HepG2 (cell line): Measurements from ENCODE around the gene TSHZ2. TPM values are rescaled to one million over a fixed set of nuclear protein-coding genes. Genes with fewer than 3 reads are reported as not detected.

Experiments
- ATAC-seq: fragments of 200-7000 bp; cut with Tn5 transposase; 3 replicates; pipeline ENCODE4 v1.9.1; 2020; ENCODE audit warnings: mild to moderate bottlenecking, moderate library complexity
- BruUV-seq: library from RNA; stranded (reverse); fragments of 400-500 nt; replicated peaks from 2 replicates; lab custom pipeline; 2021; lab: Mats Ljungman, UMichigan
- CTCF ChIA-PET: fragments of 300-600 bp; formaldehyde crosslinking; extraction: SDS; loops from one replicate; lab custom pipeline; 2021; ENCODE audit warnings: low total read pairs, inconsistent platforms, low intra/inter-chr PET ratio; lab: Yijun Ruan, JAX
- POLR2A ChIA-PET: fragments of 350-600 bp; sonication (Branson Sonifier 250); formaldehyde crosslinking; loops from one replicate; lab custom pipeline; 2020; ENCODE audit warnings: antibody characterized with exemption, inconsistent platforms; lab: Yijun Ruan, JAX
- DNase-seq: peaks from one replicate; pipeline ENCODE4 v3.0.0-alpha.2; 2015; ENCODE audit warnings: low spot score
- FAIRE-seq: peaks from 3 replicates; lab custom pipeline; 2011; peaks lifted over from hg19 to GRCh38; lab: Jason Lieb, UNC
- H2AFZ ChIP-seq: one replicate; pipeline ENCODE4 v1.6.1; 2011; ENCODE audit warnings: low read length, inconsistent platforms
- H3K27ac ChIP-seq: fragments of 300-600 bp; 3 replicates; pipeline ENCODE4 v1.8.0; 2011; ENCODE audit warnings: mixed run types, mild to moderate bottlenecking, mixed read lengths, low read length, inconsistent platforms; ENCODE audit not compliant: insufficient read depth; ENCODE audit errors: extremely low read length
- H3K27me3 ChIP-seq, 2 experiments: fragments of 200-600 bp in 1 of 2; 2 replicates in 1 of 2; 3 replicates in 1 of 2; pipeline versions ENCODE4 v1.6.0 to v1.8.0; 2011; ENCODE audit warnings: low read length in 2 of 2, mild to moderate bottlenecking in 2 of 2, moderate library complexity in 2 of 2, inconsistent platforms in 1 of 2; ENCODE audit not compliant: insufficient read depth in 2 of 2, control insufficient read depth in 1 of 2
- H3K36me3 ChIP-seq, 2 experiments: fragments of 200-600 bp in 1 of 2; replicated peaks in 1 of 2; 2 replicates in 1 of 2; 3 replicates in 1 of 2; pipeline versions ENCODE4 v1.5.1 to v1.8.0; 2011; ENCODE audit warnings: low read length in 2 of 2, inconsistent platforms in 1 of 2; ENCODE audit not compliant: insufficient read depth in 2 of 2, control insufficient read depth in 1 of 2
- H3K4me1 ChIP-seq: 2 replicates; pipeline ENCODE4 v1.5.1; 2012; ENCODE audit warnings: low read length, inconsistent platforms; ENCODE audit not compliant: insufficient read depth
- H3K4me2 ChIP-seq: 2 replicates; pipeline ENCODE4 v1.6.0; 2011; ENCODE audit warnings: low read depth, low read length, inconsistent platforms
- H3K4me3 ChIP-seq, 3 experiments: fragments of 200-600 bp in 1 of 3; sonication (generic), shearing (Covaris generic) in 1 of 3; replicated peaks in 1 of 3; 2 replicates each; pipeline ENCODE4 v1.5.1; 2011 to 2016; ENCODE audit warnings: low read length in 3 of 3, inconsistent platforms in 2 of 3, low read depth in 2 of 3, mild to moderate bottlenecking in 2 of 3, control low read depth in 1 of 3, mixed read lengths in 1 of 3; ENCODE audit not compliant: insufficient read depth in 1 of 3
- H3K79me2 ChIP-seq: one replicate; pipeline ENCODE4 v1.6.1; 2011; ENCODE audit warnings: low read length, inconsistent platforms; ENCODE audit not compliant: insufficient read depth
- H3K9ac ChIP-seq: 2 replicates; pipeline ENCODE4 v1.6.0; 2011; ENCODE audit warnings: mild to moderate bottlenecking, low read depth, low read length, inconsistent platforms; ENCODE audit not compliant: insufficient read depth
- H3K9me3 ChIP-seq: 2 replicates; pipeline ENCODE4 v1.5.1; 2012; ENCODE audit warnings: mild to moderate bottlenecking, low read length
- H4K20me1 ChIP-seq: 2 replicates; pipeline ENCODE4 v1.6.0; 2011; ENCODE audit warnings: inconsistent platforms, mild to moderate bottlenecking, low read length, moderate library complexity; ENCODE audit not compliant: insufficient read depth
- ADNP ChIP-seq: sonication (generic); formaldehyde crosslinking; IDR thresholded peaks from 2 replicates; pipeline ENCODE4 v1.4.0; 2020; ENCODE audit warnings: missing genetic modification reagents
- ATF7-NPFF ChIP-seq: sonication (generic); formaldehyde crosslinking; IDR thresholded peaks from 2 replicates; pipeline ENCODE4 v1.8.1; 2023; ENCODE audit warnings: mild to moderate bottlenecking, low read depth, missing genetic modification reagents, moderate library complexity
- BORCS8-MEF2B ChIP-seq: sonication (generic); formaldehyde crosslinking; IDR thresholded peaks from 2 replicates; pipeline ENCODE4 v1.8.0; 2022; ENCODE audit warnings: mild to moderate bottlenecking, missing genetic modification reagents
- FOXJ3 ChIP-seq: sonication (generic); formaldehyde crosslinking; IDR thresholded peaks from 2 replicates; pipeline ENCODE4 v1.4.0; 2020; ENCODE audit warnings: missing genetic modification reagents, mild to moderate bottlenecking, borderline replicate concordance
- GABPB1 ChIP-seq: IDR thresholded peaks from 2 replicates; pipeline ENCODE4 v1.6.1; 2016; ENCODE audit warnings: mild to moderate bottlenecking, missing genetic modification reagents, moderate library complexity, missing compliant biosample characterization
- GFI1 ChIP-seq: sonication (generic); formaldehyde crosslinking; IDR thresholded peaks from 2 replicates; pipeline ENCODE4 v1.5.0; 2020; ENCODE audit warnings: missing genetic modification reagents, mild to moderate bottlenecking, borderline replicate concordance
- KMT2A ChIP-seq: sonication (generic); formaldehyde crosslinking; IDR thresholded peaks from 2 replicates; pipeline ENCODE4 v1.4.0; 2020; ENCODE audit warnings: missing genetic modification reagents
- PLRG1 ChIP-seq: fragments of 450-650 bp; conservative IDR thresholded peaks from 2 replicates; pipeline ENCODE4 v1.6.1; 2016
- PTBP1 ChIP-seq: fragments of 200-400 bp; formaldehyde crosslinking; IDR thresholded peaks from 2 replicates; pipeline ENCODE4 v1.6.1; 2018; ENCODE audit warnings: low read length, low read depth; ENCODE audit not compliant: poor library complexity, severe bottlenecking
- ZMAT3 ChIP-seq: sonication (generic); formaldehyde crosslinking; conservative IDR thresholded peaks from 2 replicates; pipeline ENCODE4 v1.7.0; 2021; ENCODE audit warnings: missing genetic modification reagents
- ZNF143 ChIP-seq: sonication (generic); formaldehyde crosslinking; IDR thresholded peaks from 2 replicates; pipeline ENCODE4 v1.4.0; 2020; ENCODE audit warnings: missing genetic modification reagents
- ZNF629 ChIP-seq: sonication (generic); formaldehyde crosslinking; conservative IDR thresholded peaks from 2 replicates; pipeline ENCODE4 v1.5.0; 2020; ENCODE audit warnings: missing genetic modification reagents
- ZNF709 ChIP-seq: sonication (generic); formaldehyde crosslinking; IDR thresholded peaks from 2 replicates; pipeline ENCODE4 v1.5.0; 2020; ENCODE audit warnings: mild to moderate bottlenecking, missing genetic modification reagents
- ZNF839 ChIP-seq: sonication (generic); formaldehyde crosslinking; IDR thresholded peaks from 2 replicates; pipeline ENCODE4 v1.4.0; 2020; ENCODE audit warnings: missing genetic modification reagents, mild to moderate bottlenecking, borderline replicate concordance
- WGBS: methylation state at CpG from one replicate; pipeline ENCODE4 v1.1.6; 2017; ENCODE audit warnings: low lambda C conversion rate; 5-methylcytosine and 5-hydroxymethylcytosine counted together
- in situ Hi-C: cut with HindIII; loops from 2 replicates; pipeline ENCODE4 v1.10.0; 2017; ENCODE audit warnings: low pct_unique_long_range_greater_than_20kb; ENCODE audit not compliant: extremely low pct_ligation_motif_present
- intact Hi-C: fragments of 100-400 bp; cut with micrococcal nuclease; formaldehyde crosslinking; loops from one replicate; pipeline ENCODE4 v1.10.0; 2022; ENCODE audit not compliant: unreplicated experiment
- polyA plus RNA-seq, 8 experiments: library from polyadenylated mRNA; depleted of rRNA in 3 of 8; stranded (reverse) in 7 of 8; unstranded in 1 of 8; fragments of >200 nt; fragmentation: Illumina TruSeq in 4 of 8; extraction: Trizol in 4 of 8; gene quantifications; 2 replicates each; pipeline versions ENCODE4 v1.2.1 to v1.2.3, GENCODE V29; 2011 to 2016; ENCODE audit warnings: low read depth in 4 of 8, missing spikeins in 1 of 8, mixed read lengths in 1 of 8; ENCODE audit not compliant: insufficient read depth in 1 of 8
- total RNA-seq, 5 experiments: library from RNA; depleted of rRNA; stranded (reverse); fragments of >200 nt; fragmentation: Illumina TruSeq; extraction: Trizol; gene quantifications; 2 replicates each; pipeline ENCODE4 v1.2.3, GENCODE V29; 2016; ENCODE audit warnings: low read depth in 1 of 5

Gene TSHZ2
- total and polyA plus RNA-seq, 2 of the 13 experiments (the other 11 are each of a cell fraction or from before 2014, with no cell fraction given), result 0.01 TPM; not detected in 1

- FAIRE-seq (no peak), ATAC-seq (no peak), DNase-seq (no peak)
- H3K4me3 ChIP-seq, result no peak overlapping the region
- in situ Hi-C loops, result no loop called here
- intact Hi-C loops, result no loop called here
- H2AFZ ChIP-seq, result no peak overlapping the region
- ChIA-PET CTCF (no interaction called here), POLR2A (no interaction called here)
- 86% methylated on average over 1 of the region's 1 CpG for WGBS
- BruUV-seq, result no TSS peak
- H3K36me3 ChIP-seq, result no peaks in the 10 kb centered on the region
- H3K4me1 ChIP-seq, result no peaks in the 10 kb centered on the region
- no peaks in the 10 kb centered on the region for H3K9me3 ChIP-seq
- no peaks in the 10 kb centered on the region for H4K20me1 ChIP-seq
- H3K4me2 ChIP-seq, result no peak overlapping the region
- H3K27me3 ChIP-seq, result no peaks in the 10 kb centered on the region
- TF ChIP-seq ZMAT3 (CRISPR knock-in tag), result no peak
- TF ChIP-seq KMT2A (CRISPR knock-in tag), result no peak
- no peak for TF ChIP-seq ZNF709 (CRISPR knock-in tag)
- no peak for TF ChIP-seq ZNF143 (CRISPR knock-in tag)
- H3K9ac ChIP-seq, result no peak overlapping the region
- H3K79me2 ChIP-seq, result no peaks in the 10 kb centered on the region
- no peak overlapping the region for H3K27ac ChIP-seq
Observed at GRCh38 chr20:52996130-52996529, 24.0 kb downstream of the TSHZ2 start.

- CTCF ChIA-PET, result no interaction called here
- Histone ChIP-seq H4K20me1 (no peaks in the 10 kb centered on the region), H3K36me3 (no peaks in the 10 kb centered on the region), H3K4me3 (no peak overlapping the region), H3K9me3 (no peaks in the 10 kb centered on the region), H3K9ac (no peak overlapping the region), H3K4me2 (no peak overlapping the region), H3K27ac (no peak overlapping the region), H2AFZ (no peak overlapping the region), H3K79me2 (no peaks in the 10 kb centered on the region), H3K27me3 (no peaks in the 10 kb centered on the region), H3K4me1 (no peaks in the 10 kb centered on the region)
- POLR2A ChIA-PET, result no interaction called here
- ATAC-seq (no peak), FAIRE-seq (no peak), DNase-seq (no peak)
- 54% methylated on average over 6 of the region's 6 CpGs for WGBS
- no TSS peak for BruUV-seq
- intact Hi-C loops, result no loop called here
- TF ChIP-seq ADNP (CRISPR knock-in tag) (no peak), PLRG1 (no peak), ZNF629 (CRISPR knock-in tag) (no peak), ATF7-NPFF (CRISPR knock-in tag) (no peak), GFI1 (CRISPR knock-in tag) (no peak), BORCS8-MEF2B (CRISPR knock-in tag) (no peak), PTBP1 (no peak), ZNF839 (CRISPR knock-in tag) (no peak), FOXJ3 (CRISPR knock-in tag) (no peak), GABPB1 (CRISPR knock-in tag) (no peak)
- in situ Hi-C loops, result no loop called here
Observed at GRCh38 chr20:52996658-52997057, 24.5 kb downstream of the TSHZ2 start.
